HUES6 (cell line): Measurements from ENCODE around the gene DRGX.

Source experiments
- H3K27ac ChIP-seq: 2 replicates; pipeline ENCODE4 v1.7.0; 2013; ENCODE audit warnings: low read depth, mild to moderate bottlenecking, low read length, inconsistent platforms
- H3K27me3 ChIP-seq: 2 replicates; pipeline ENCODE4 v1.6.1; 2013; ENCODE audit warnings: low read length; ENCODE audit not compliant: control insufficient read depth, insufficient read depth
- H3K36me3 ChIP-seq: 2 replicates; pipeline ENCODE4 v1.6.1; 2013; ENCODE audit warnings: low read length; ENCODE audit not compliant: control insufficient read depth, insufficient read depth
- H3K4me1 ChIP-seq: 2 replicates; pipeline ENCODE4 v1.6.1; 2013; ENCODE audit warnings: low read length; ENCODE audit not compliant: control insufficient read depth, insufficient read depth
- H3K4me3 ChIP-seq: 2 replicates; pipeline ENCODE4 v1.5.1; 2013; ENCODE audit warnings: low read depth, low read length
- H3K9ac ChIP-seq: one replicate; pipeline ENCODE4 v1.6.1; 2013; ENCODE audit warnings: mild to moderate bottlenecking, low read length
- H3K9me3 ChIP-seq: 2 replicates; pipeline ENCODE4 v1.6.1; 2013; ENCODE audit warnings: low read depth, low read length; ENCODE audit not compliant: control insufficient read depth, insufficient read depth

The DRGX gene

DNA sequence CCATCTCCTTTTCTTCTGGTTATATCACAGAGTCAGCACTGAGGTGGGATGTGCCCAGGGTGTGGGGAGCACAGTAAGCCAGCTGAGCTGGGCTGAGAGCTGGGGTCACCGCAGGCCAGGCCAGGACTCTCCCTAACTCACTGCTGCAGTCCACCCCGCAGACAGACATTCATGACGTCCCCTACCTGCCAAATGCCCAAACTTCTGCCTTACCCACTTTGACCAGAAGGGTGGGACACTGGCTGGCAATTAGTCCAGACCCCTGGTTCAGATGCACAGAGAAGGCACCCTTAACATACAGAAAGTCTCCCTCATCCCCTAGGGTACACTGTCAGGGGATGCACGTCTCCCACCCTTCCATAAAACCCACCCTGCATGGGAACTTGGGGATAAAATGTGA lies 2.1 kb downstream of the DRGX start:
- Histone ChIP-seq H3K4me1 (peaks cover 7% of the 10 kb centered on the region), H3K27ac (no peak overlapping the region), H3K9me3 (no peaks in the 10 kb centered on the region), H3K4me3 (no peak overlapping the region), H3K9ac (no peak overlapping the region), H3K36me3 (no peaks in the 10 kb centered on the region), H3K27me3 (peaks cover 96% of the 10 kb centered on the region)

DNA sequence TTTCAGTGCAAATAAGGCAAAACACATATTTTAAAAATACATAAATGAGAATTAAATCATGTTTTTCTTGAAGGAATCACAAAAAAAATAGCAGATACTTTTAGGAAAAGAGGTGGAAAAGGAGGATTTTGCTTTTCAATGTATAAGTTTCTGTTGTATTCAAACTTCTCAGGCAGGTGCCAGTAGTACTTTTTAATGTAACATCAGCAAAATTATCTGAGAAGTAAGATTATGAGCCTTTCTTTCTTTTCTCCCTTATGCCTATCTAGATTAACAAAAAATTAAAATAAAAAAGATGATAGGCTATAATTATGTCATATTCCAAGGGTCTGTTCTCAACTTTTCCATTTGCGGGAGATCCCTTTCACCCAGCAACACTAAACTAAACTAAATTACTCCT lies 2.6 kb downstream of the DRGX start:
- H3K4me3 ChIP-seq: no peak overlapping the region
- no peak overlapping the region for H3K9ac ChIP-seq
- no peaks in the 10 kb centered on the region for H3K36me3 ChIP-seq
- peaks cover 4% of the 10 kb centered on the region; the same call in 1 of the 2 replicates for H3K4me1 ChIP-seq
- H3K9me3 ChIP-seq: no peaks in the 10 kb centered on the region
- peaks cover 91% of the 10 kb centered on the region for H3K27me3 ChIP-seq
- H3K27ac ChIP-seq: no peak overlapping the region

DNA sequence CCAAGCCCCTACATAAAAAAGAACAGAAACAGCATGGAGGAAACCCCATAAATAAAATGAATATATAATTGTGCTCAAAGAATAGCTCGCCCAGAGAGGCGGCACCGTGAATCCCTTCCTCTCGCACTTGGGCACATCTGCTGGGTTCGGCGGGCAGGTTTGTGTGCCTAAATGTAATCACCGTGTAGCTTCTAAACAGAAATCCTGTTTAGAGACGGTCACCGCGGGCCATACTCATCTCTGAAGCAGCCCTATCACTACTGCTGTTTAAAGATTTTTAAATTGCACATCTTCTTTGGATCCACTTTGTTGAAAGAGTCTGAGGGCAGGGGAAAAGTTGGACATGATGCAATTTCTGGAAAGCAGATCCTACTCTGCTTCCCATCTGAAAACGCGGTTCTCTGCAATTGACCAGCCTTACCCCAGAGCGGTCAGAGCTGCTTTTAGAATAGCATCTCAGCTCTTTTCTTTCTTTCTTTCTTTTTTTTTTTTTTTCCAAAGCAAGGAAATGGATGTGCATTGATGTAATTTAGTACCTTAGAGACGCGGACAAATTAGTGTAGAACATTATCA lies 6.4 kb downstream of the DRGX start:
- no peak overlapping the region for H3K27ac ChIP-seq
- H3K36me3 ChIP-seq: no peaks in the 10 kb centered on the region
- H3K4me3 ChIP-seq: no peak overlapping the region
- H3K4me1 ChIP-seq: no peaks in the 10 kb centered on the region
- peaks cover 52% of the 10 kb centered on the region for H3K27me3 ChIP-seq
- no peak overlapping the region for H3K9ac ChIP-seq
- H3K9me3 ChIP-seq: no peaks in the 10 kb centered on the region

DNA sequence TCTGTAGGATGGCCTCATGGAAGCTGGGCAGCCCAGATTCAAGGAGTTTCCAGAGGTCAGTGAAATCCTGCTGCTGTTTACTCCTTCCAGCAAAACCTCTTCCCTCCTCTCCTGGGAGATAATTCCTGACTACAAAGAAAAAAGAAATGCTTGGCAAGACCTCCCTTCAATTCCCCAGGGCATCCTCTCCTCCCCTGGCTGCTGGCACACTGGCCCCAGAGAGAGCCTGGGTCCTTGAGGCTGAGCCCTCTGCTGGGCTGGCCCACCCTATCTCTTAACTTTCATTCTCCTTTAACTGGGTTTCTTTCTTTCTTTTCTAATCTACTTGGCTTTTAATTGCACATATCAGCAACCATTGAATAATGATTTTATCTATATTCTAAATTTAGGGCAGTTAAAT lies 7.7 kb downstream of the DRGX start:
- no peak overlapping the region for H3K4me3 ChIP-seq
- H3K9ac ChIP-seq: no peak overlapping the region
- no peaks in the 10 kb centered on the region for H3K36me3 ChIP-seq
- no peaks in the 10 kb centered on the region for H3K9me3 ChIP-seq
- H3K27ac ChIP-seq: no peak overlapping the region
- H3K4me1 ChIP-seq: no peaks in the 10 kb centered on the region
- H3K27me3 ChIP-seq: peaks cover 40% of the 10 kb centered on the region

GRCh38 chr10:49387071-49387470 lies 8.8 kb downstream of the DRGX start:
- no peaks in the 10 kb centered on the region for H3K4me1 ChIP-seq
- H3K27ac ChIP-seq: no peak overlapping the region
- no peaks in the 10 kb centered on the region for H3K36me3 ChIP-seq
- no peak overlapping the region for H3K4me3 ChIP-seq
- H3K9me3 ChIP-seq: no peaks in the 10 kb centered on the region
- peaks cover 29% of the 10 kb centered on the region for H3K27me3 ChIP-seq
- H3K9ac ChIP-seq: no peak overlapping the region

- Histone ChIP-seq H3K4me3 (no peak overlapping the region), H3K27ac (no peak overlapping the region), H3K27me3 (peaks cover 20% of the 10 kb centered on the region), H3K36me3 (no peaks in the 10 kb centered on the region), H3K4me1 (no peaks in the 10 kb centered on the region), H3K9me3 (no peaks in the 10 kb centered on the region), H3K9ac (no peak overlapping the region)
These were observed 9.7 kb downstream of the DRGX start for GRCh38 chr10:49385939-49386922.

DNA sequence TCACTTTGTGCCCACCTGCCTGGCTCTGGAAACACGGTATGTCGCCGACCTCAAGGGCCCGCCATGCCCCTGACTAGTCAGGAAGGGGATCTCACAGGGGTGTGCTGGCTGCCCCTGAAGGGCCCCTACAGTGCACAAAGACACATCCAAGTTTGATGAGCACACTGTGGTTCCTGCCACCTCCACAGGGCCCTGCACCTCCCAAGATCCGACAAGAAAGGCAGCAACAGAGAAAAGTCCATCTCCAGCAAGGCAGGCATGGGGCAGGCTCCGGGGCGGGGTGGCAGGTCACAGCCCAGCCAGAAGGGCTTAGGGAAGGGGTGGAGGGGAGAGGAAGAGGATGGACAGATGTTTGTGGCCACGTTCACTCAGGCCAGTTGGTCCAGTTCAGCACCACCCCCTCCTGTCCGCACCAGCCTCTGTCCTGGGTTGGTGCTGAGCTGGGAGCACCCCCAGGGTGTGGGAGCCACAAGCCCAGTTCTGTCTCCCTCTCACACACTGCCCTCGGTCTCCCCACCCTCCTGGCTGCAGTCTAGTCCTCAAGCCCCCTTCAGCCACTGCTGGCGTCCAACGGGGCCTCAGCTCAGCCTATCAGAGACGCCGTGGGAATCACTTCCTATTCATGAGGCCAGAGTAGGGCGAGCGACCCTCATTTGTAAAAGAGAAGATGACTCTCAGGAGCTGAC lies 11.5 kb downstream of the DRGX start:
- H3K36me3 ChIP-seq: no peaks in the 10 kb centered on the region
- H3K9ac ChIP-seq: no peak overlapping the region
- no peak overlapping the region for H3K27ac ChIP-seq
- no peak overlapping the region for H3K4me3 ChIP-seq
- no peaks in the 10 kb centered on the region for H3K4me1 ChIP-seq
- peaks cover 2% of the 10 kb centered on the region; the same call in 1 of the 2 replicates for H3K27me3 ChIP-seq
- H3K9me3 ChIP-seq: no peaks in the 10 kb centered on the region

GRCh38 chr10:49383853-49384252 lies 12.0 kb downstream of the DRGX start:
- Histone ChIP-seq H3K27me3 (no peaks in the 10 kb centered on the region; the same call in 1 of the 2 replicates), H3K36me3 (no peaks in the 10 kb centered on the region), H3K4me3 (no peak overlapping the region), H3K27ac (no peak overlapping the region), H3K9ac (no peak overlapping the region), H3K9me3 (no peaks in the 10 kb centered on the region), H3K4me1 (no peaks in the 10 kb centered on the region)

GRCh38 chr10:49382826-49383225 lies 13.1 kb downstream of the DRGX start:
- H3K27ac ChIP-seq: no peak overlapping the region
- no peak overlapping the region for H3K4me3 ChIP-seq
- no peaks in the 10 kb centered on the region for H3K36me3 ChIP-seq
- no peak overlapping the region for H3K9ac ChIP-seq
- no peaks in the 10 kb centered on the region; the same call in 1 of the 2 replicates for H3K27me3 ChIP-seq
- no peaks in the 10 kb centered on the region for H3K4me1 ChIP-seq
- H3K9me3 ChIP-seq: no peaks in the 10 kb centered on the region

GRCh38 chr10:49382226-49382625 lies 13.7 kb downstream of the DRGX start:
- Histone ChIP-seq H3K27ac (no peak overlapping the region), H3K9me3 (no peaks in the 10 kb centered on the region), H3K36me3 (no peaks in the 10 kb centered on the region), H3K4me1 (no peaks in the 10 kb centered on the region), H3K27me3 (peaks cover 1% of the 10 kb centered on the region; the same call in 1 of the 2 replicates), H3K4me3 (no peak overlapping the region), H3K9ac (no peak overlapping the region)
